Skin epidermis (tissue), 12 donors: ENCODE data around the gene XCL2.
"Not testable (repeated sequence)": the region's sequence is repeated elsewhere in the genome, so short reads cannot be mapped to it uniquely, and the experiment has no call there.

ENCODE experiments used
- H3K27ac ChIP-seq, 21 experiments: fragments of 200-600 bp; sonication (generic) in 11 of 21; one replicate each; pipeline ENCODE4 v1.5.0; 2020; ENCODE audit warnings: mild to moderate bottlenecking in 3 of 21, inconsistent platforms in 2 of 21, moderate library complexity in 2 of 21
- H3K4me3 ChIP-seq, 7 experiments: fragments of 200-600 bp; sonication (generic) in 2 of 7; one replicate each; pipeline ENCODE4 v1.5.0; 2020; ENCODE audit warnings: inconsistent platforms in 2 of 7, mild to moderate bottlenecking in 2 of 7, moderate library complexity in 1 of 7

XCL2 gene

GRCh38 chr1:168543840-168544498 is at the start of gene XCL2:
Gene XCL2, minus strand, starts transcription at chr1:168543997. Its CDS starts 33 bp downstream, at chr1:168543964.
- H3K27ac ChIP-seq = peak within 1 kb of the TSS in 2 of 21 experiments; percentile 8 to 58
- not testable (repeated sequence) for H3K4me3 ChIP-seq

- Histone ChIP-seq H3K4me3 (no peak overlapping the region), H3K27ac (no peak overlapping the region)
Observed at GRCh38 chr1:168591641-168592250, 47.9 kb upstream of the XCL2 start.

GRCh38 chr1:168591066-168591465 is 47.3 kb upstream of the XCL2 start:
- H3K27ac ChIP-seq = no peak overlapping the region
- H3K4me3 ChIP-seq = no peak overlapping the region

- Histone ChIP-seq H3K27ac (no peak overlapping the region), H3K4me3 (no peak overlapping the region)
Observed at GRCh38 chr1:168589167-168589566, 45.4 kb upstream of the XCL2 start.

GRCh38 chr1:168585937-168586336 is 42.1 kb upstream of the XCL2 start:
- Histone ChIP-seq H3K27ac (no peak overlapping the region), H3K4me3 (no peak overlapping the region)

- no peak overlapping the region for H3K27ac ChIP-seq
- no peak overlapping the region for H3K4me3 ChIP-seq
Observed at GRCh38 chr1:168585191-168585590, 41.4 kb upstream of the XCL2 start.

- H3K27ac ChIP-seq = no peak overlapping the region
Observed at GRCh38 chr1:168583571-168583970, 39.8 kb upstream of the XCL2 start.

GRCh38 chr1:168582688-168583336 is 39.0 kb upstream of the XCL2 start:
- H3K27ac ChIP-seq = no peak overlapping the region
- no peak overlapping the region for H3K4me3 ChIP-seq

More at GRCh38 chr1:168583571-168583970, 39.8 kb upstream of the XCL2 start:
- no peak overlapping the region for H3K4me3 ChIP-seq

- Histone ChIP-seq H3K4me3 (no peak overlapping the region), H3K27ac (no peak overlapping the region)
Observed at GRCh38 chr1:168581817-168582572, 38.2 kb upstream of the XCL2 start.

- H3K4me3 ChIP-seq, H3K27ac ChIP-seq: not testable (repeated sequence)
Observed at GRCh38 chr1:168580991-168581390, 37.2 kb upstream of the XCL2 start.

- H3K4me3 ChIP-seq, H3K27ac ChIP-seq: not testable (repeated sequence)
Observed at GRCh38 chr1:168580290-168580689, 36.5 kb upstream of the XCL2 start.

GRCh38 chr1:168578531-168579185 is 34.9 kb upstream of the XCL2 start:
- H3K27ac ChIP-seq, H3K4me3 ChIP-seq: not testable (repeated sequence)

GRCh38 chr1:168576245-168576688 is 32.5 kb upstream of the XCL2 start, which contains the start of gene XCL1:
Gene XCL1, plus strand, starts transcription at chr1:168576605. Its CDS starts 33 bp downstream, at chr1:168576638.
- not testable (repeated sequence) for H3K4me3 ChIP-seq, H3K27ac ChIP-seq

GRCh38 chr1:168574234-168574633 is 30.4 kb upstream of the XCL2 start:
- not testable (repeated sequence) for H3K4me3 ChIP-seq, H3K27ac ChIP-seq

GRCh38 chr1:168572633-168573032 is 28.8 kb upstream of the XCL2 start:
- Histone ChIP-seq H3K27ac (no peak overlapping the region), H3K4me3 (no peak overlapping the region)

- Histone ChIP-seq H3K27ac (no peak overlapping the region), H3K4me3 (no peak overlapping the region)
Observed at GRCh38 chr1:168570652-168571051, 26.9 kb upstream of the XCL2 start.

- no peak overlapping the region for H3K4me3 ChIP-seq
- no peak overlapping the region for H3K27ac ChIP-seq
Observed at GRCh38 chr1:168568346-168568745, 24.5 kb upstream of the XCL2 start.

GRCh38 chr1:168567568-168567967 is 23.8 kb upstream of the XCL2 start:
- no peak overlapping the region for H3K4me3 ChIP-seq
- H3K27ac ChIP-seq = no peak overlapping the region

GRCh38 chr1:168567007-168567406 is 23.2 kb upstream of the XCL2 start:
- no peak overlapping the region for H3K4me3 ChIP-seq
- no peak overlapping the region for H3K27ac ChIP-seq

GRCh38 chr1:168565825-168566224 is 22.0 kb upstream of the XCL2 start:
- Histone ChIP-seq H3K4me3 (no peak overlapping the region), H3K27ac (no peak overlapping the region)
